Measurements from ENCODE around the gene MMAB. TPM values are rescaled to one million over a fixed set of nuclear protein-coding genes. Genes with fewer than 3 reads are reported as not detected.

The MMAB gene
- total and polyA plus RNA-seq, 10 of the 15 experiments (the other 5 are each of a cell fraction or from before 2014, with no cell fraction given), result 10.6 to 65.3 (median 45.2) TPM

DNA sequence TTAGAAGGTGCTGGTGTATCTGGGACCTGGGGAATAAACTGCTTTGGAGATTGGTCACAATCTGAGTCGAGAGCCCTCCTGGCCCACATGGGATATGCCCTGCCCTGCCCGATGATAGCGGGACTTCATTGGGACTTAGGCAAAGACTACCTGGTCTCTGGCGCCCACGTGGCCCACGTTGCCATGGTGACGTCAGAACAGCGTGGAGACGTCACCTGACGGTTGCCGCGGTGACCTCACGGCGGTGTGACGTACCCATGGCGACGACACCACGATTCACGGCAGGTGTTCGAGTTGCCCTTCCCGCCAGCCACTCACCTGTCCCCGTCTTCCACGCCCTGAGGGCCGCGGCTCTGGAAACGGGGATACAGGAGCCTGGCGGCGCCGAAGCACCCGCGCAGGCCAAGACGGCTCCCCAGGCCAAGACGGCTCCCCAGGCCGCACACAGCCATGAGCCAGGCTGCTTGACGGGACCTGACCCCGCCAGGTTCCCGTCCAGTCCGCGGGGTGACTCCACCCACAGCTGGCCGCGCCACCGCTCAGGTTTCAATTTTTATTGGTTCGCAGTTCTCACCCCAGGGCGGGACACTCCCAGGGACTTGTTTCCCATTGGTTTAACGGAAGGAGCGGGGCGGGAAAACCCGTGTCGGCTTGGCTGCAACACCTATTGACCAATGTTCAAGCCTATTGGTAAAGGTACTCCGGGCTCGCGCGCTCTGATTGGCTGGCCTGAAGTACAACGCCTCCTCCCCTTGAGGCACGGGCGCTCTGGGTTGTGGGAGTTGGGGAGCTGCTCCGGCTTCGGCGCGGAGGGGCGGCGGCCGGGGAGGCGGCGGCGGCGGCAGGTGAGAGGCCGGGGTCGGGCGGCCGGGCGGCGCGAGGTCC, at the start of gene MMAB, which contains the start of gene MVK (continued):
- TF ChIP-seq RFX5 (IDR thresholded peaks at IDR 0.05; ENCODE audit: low read depth, low read length) (peak; percentile 52), SMARCA5 (IDR thresholded peaks at IDR 0.05) (peak; percentile 86), BACH1 (IDR thresholded peaks at IDR 0.05; ENCODE audit: borderline replicate concordance) (peak; percentile 72; the same call in 1 of the 2 replicates), TCF7 (IDR thresholded peaks at IDR 0.05; ENCODE audit: borderline replicate concordance) (no peak), SREBF1 (IDR thresholded peaks at IDR 0.05; ENCODE audit: low read length) (peak; percentile 70; the same call in 1 of the 2 replicates), NBN (IDR thresholded peaks at IDR 0.05) (peak; percentile 99), TCF3 (IDR thresholded peaks at IDR 0.05; ENCODE audit: borderline replicate concordance, insufficient read depth, low read depth, low read length) (peak; percentile 84), ZNF24 (IDR thresholded peaks at IDR 0.05) (no peak), TCF12 (IDR thresholded peaks at IDR 0.05; ENCODE audit: low read depth, low read length) (peak; percentile 55; the same call in 1 of the 2 replicates), CEBPB (IDR thresholded peaks at IDR 0.05; ENCODE audit: borderline replicate concordance in 1 of 2, low read depth in 2 of 2, low read length in 2 of 2) (no peak), POLR2AphosphoS2 (IDR thresholded peaks at IDR 0.05; ENCODE audit: low read depth, low read length) (peak; percentile 52), SREBF2 (IDR thresholded peaks at IDR 0.05; ENCODE audit: low read length) (peak; percentile 73; the same call in 1 of the 2 replicates), ASH2L (IDR thresholded peaks at IDR 0.05; ENCODE audit: borderline replicate concordance, low read depth) (no peak), IRF4 (IDR thresholded peaks at IDR 0.05; ENCODE audit: low read depth, low read length) (no peak), MYB (IDR thresholded peaks at IDR 0.05; ENCODE audit: borderline replicate concordance, low read depth, low read length) (no peak), ZNF207 (IDR thresholded peaks at IDR 0.05; ENCODE audit: borderline replicate concordance) (peak; percentile 96)
- TF ChIP-seq, protein P1, sequence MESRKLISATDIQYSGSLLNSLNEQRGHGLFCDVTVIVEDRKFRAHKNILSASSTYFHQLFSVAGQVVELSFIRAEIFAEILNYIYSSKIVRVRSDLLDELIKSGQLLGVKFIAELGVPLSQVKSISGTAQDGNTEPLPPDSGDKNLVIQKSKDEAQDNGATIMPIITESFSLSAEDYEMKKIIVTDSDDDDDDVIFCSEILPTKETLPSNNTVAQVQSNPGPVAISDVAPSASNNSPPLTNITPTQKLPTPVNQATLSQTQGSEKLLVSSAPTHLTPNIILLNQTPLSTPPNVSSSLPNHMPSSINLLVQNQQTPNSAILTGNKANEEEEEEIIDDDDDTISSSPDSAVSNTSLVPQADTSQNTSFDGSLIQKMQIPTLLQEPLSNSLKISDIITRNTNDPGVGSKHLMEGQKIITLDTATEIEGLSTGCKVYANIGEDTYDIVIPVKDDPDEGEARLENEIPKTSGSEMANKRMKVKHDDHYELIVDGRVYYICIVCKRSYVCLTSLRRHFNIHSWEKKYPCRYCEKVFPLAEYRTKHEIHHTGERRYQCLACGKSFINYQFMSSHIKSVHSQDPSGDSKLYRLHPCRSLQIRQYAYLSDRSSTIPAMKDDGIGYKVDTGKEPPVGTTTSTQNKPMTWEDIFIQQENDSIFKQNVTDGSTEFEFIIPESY (IDR thresholded peaks at IDR 0.05), result no peak
- TF ChIP-seq, protein P2, sequence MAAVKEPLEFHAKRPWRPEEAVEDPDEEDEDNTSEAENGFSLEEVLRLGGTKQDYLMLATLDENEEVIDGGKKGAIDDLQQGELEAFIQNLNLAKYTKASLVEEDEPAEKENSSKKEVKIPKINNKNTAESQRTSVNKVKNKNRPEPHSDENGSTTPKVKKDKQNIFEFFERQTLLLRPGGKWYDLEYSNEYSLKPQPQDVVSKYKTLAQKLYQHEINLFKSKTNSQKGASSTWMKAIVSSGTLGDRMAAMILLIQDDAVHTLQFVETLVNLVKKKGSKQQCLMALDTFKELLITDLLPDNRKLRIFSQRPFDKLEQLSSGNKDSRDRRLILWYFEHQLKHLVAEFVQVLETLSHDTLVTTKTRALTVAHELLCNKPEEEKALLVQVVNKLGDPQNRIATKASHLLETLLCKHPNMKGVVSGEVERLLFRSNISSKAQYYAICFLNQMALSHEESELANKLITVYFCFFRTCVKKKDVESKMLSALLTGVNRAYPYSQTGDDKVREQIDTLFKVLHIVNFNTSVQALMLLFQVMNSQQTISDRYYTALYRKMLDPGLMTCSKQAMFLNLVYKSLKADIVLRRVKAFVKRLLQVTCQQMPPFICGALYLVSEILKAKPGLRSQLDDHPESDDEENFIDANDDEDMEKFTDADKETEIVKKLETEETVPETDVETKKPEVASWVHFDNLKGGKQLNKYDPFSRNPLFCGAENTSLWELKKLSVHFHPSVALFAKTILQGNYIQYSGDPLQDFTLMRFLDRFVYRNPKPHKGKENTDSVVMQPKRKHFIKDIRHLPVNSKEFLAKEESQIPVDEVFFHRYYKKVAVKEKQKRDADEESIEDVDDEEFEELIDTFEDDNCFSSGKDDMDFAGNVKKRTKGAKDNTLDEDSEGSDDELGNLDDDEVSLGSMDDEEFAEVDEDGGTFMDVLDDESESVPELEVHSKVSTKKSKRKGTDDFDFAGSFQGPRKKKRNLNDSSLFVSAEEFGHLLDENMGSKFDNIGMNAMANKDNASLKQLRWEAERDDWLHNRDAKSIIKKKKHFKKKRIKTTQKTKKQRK (IDR thresholded peaks at IDR 0.05; ENCODE audit: low read depth, low read length), result peak; percentile 82
- TF ChIP-seq, protein P3, sequence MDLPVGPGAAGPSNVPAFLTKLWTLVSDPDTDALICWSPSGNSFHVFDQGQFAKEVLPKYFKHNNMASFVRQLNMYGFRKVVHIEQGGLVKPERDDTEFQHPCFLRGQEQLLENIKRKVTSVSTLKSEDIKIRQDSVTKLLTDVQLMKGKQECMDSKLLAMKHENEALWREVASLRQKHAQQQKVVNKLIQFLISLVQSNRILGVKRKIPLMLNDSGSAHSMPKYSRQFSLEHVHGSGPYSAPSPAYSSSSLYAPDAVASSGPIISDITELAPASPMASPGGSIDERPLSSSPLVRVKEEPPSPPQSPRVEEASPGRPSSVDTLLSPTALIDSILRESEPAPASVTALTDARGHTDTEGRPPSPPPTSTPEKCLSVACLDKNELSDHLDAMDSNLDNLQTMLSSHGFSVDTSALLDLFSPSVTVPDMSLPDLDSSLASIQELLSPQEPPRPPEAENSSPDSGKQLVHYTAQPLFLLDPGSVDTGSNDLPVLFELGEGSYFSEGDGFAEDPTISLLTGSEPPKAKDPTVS (IDR thresholded peaks at IDR 0.05; ENCODE audit: low read depth, low read length), result no peak
- TF ChIP-seq, protein P4, sequence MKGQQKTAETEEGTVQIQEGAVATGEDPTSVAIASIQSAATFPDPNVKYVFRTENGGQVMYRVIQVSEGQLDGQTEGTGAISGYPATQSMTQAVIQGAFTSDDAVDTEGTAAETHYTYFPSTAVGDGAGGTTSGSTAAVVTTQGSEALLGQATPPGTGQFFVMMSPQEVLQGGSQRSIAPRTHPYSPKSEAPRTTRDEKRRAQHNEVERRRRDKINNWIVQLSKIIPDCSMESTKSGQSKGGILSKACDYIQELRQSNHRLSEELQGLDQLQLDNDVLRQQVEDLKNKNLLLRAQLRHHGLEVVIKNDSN (IDR thresholded peaks at IDR 0.05; ENCODE audit: borderline replicate concordance, extremely low read length, insufficient read depth, low read depth, low read length), result peak; percentile 95
- TF ChIP-seq, protein P5, sequence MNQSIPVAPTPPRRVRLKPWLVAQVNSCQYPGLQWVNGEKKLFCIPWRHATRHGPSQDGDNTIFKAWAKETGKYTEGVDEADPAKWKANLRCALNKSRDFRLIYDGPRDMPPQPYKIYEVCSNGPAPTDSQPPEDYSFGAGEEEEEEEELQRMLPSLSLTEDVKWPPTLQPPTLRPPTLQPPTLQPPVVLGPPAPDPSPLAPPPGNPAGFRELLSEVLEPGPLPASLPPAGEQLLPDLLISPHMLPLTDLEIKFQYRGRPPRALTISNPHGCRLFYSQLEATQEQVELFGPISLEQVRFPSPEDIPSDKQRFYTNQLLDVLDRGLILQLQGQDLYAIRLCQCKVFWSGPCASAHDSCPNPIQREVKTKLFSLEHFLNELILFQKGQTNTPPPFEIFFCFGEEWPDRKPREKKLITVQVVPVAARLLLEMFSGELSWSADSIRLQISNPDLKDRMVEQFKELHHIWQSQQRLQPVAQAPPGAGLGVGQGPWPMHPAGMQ (IDR thresholded peaks at IDR 0.05; ENCODE audit: borderline replicate concordance), result no peak

Data from GM12878 (cell line).